ENCODE data around the gene PTPN13. TPM values are rescaled to one million over a fixed set of nuclear protein-coding genes. Genes with fewer than 3 reads are reported as not detected.
A peak's percentile ranks its signal among the peaks of the same experiment; 100 is the strongest.

The PTPN13 gene
- polyA plus RNA-seq, 5 donors, result 74.2 to 150 (median 92.7) TPM

DNA sequence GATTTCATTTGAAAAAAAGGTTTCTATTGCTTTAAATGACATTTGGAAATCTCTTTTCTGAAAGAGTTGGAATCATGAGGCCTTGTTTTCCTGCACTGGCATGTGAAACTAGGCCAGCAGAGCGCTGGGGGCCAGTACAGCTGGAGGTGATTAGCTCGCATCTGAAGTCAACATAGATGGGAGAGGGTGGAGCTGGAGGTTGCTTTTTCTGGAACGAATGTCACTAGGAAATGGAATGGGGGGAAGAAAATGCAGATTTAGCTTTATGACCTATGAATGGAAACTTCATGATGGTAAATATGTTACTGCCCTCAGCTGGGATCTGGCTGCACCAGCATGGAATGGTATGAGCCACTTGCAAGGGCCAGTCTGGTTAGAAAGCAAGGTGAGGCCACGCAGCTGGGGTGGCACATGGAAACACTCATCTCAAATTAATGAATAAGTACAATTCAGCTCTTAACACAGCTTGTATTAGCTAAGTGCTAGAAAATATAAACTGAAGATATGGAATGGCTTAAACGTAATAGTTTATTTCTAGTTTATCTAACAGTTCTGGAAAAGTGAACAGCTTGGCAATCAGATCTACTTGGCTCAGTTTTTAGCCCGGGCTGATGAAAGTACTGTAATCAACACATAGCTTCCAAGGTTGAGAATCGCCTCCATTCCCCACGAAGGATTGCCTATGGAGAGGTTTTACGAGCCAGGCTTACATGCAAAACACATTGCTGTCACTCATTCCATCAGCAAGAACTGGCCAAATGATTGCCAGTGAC lies 222.6 kb downstream of the PTPN13 start:
- peak; percentile 60 to 70 for DNase-seq

- no peak for DNase-seq
These were observed 224.1 kb downstream of the PTPN13 start for GRCh38 chr4:86818211-86818610.

DNA sequence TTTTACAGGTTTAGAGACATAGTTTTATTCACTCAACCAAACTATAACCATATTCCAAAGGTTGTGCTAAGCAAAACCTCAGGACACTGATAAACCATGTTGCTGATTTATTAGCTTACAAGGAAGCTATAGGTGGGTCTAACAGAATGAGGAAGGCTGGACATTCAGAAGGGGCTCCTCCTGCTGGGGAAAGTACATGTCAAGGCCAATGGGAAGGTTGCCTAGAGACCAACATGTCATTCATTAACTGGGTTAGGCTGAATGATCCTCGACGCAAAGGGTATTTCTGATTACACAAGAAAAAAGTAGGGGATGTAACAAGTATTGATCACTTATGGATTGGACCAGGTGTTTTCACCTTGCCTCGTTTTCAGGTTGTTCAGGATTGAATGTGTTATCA lies 224.7 kb downstream of the PTPN13 start:
- no peak for DNase-seq

- no peak for DNase-seq
These were observed 225.4 kb downstream of the PTPN13 start for GRCh38 chr4:86819561-86819960.

DNA sequence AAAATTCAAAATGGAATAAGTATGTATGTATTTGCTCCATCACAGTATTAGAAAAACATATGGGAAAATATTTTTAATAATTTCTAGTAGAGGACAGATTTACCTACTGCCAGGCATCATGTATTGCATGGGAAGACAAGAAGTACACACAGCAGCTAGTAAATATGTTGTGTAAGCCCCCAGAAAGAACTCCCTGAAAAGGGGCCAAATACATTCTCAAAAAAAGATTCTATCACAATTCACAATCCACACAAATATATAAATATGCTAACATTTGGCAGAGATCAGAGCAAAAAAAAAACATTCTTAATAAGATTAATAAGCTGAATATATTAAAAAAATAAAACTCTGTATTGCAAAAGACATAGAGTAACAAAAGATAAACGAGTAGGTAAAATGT lies 227.0 kb downstream of the PTPN13 start:
- no peak for DNase-seq

DNA sequence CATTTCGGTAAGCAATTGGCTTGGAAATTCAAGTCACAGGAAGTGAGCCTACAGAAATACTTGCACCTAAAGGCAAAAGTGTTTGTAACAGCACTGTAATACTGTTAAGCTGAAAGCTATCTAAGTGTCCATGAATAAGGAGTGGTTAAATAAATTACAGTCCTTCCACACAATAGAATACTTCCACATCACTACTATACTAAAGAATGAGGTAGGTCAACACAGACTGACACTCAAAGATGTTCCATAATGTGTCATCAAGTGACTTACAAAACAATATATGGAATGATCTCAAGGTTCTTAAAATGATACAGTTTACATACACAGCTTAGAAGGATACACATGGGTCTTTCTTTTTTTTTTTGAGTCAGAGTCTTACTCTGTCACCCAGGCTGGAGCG lies 228.0 kb downstream of the PTPN13 start:
- no peak for DNase-seq

DNA sequence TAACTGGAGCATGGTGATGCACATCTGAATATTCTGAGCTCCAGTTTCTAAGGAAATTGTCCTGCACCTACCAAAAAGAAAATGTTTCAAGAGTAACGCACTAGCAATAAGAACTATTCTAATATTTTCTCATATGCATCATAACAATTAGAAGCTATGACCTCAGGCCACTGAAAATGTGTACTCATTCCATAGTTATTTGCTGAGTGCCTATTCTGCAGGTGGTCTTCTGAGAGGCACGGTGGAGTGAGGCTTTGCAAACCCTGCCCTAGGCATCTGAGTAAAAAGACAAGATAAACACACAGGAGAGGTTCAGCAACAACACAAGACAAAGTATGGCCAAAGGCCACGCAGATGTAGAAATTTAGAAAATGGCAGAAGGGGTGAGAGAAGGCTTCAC lies 231.4 kb downstream of the PTPN13 start:
- DNase-seq, result no peak

DNA sequence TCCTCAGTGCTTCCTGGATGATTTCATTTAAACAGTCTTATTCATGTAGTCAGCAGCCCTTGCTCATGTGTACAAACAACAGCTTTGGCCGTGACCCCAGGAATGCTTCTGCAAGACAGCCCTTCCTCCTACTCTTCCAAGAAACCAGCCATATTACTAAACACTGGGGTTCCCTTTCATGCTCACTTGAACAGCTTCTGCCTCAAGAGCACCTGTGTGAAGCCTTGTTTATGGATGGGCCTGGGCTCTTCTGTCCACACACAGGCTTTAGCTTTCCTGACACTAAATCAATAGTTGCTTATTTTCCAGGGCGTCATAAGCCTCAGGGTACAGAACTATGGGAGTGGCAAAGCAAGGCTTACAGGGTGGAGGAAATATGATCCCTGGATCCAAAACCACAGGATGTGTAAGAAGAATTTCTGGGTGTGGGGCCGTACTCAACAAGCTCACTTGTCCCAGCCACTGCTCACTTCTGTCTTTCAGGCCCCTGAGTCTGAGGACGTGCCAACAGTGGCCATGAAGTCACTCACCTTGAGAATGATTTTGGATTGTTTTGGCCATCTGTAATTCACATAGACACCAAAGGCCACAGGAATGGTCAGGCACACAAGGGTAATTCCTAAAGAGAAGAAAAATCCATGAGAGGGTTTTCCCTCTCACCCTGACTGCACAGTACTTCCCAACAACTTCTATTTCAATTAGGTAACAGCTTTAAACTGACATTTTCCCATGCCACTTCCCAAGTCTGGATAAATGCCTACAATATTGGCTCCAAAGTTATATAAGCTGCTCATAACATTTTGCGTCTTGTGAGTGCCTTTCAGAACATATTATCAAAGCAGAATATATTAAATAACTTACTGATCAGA lies 237.4 kb downstream of the PTPN13 start:
- no peak for DNase-seq

GRCh38 chr4:86833615-86834014 lies 239.5 kb downstream of the PTPN13 start:
- DNase-seq, result no peak

DNA sequence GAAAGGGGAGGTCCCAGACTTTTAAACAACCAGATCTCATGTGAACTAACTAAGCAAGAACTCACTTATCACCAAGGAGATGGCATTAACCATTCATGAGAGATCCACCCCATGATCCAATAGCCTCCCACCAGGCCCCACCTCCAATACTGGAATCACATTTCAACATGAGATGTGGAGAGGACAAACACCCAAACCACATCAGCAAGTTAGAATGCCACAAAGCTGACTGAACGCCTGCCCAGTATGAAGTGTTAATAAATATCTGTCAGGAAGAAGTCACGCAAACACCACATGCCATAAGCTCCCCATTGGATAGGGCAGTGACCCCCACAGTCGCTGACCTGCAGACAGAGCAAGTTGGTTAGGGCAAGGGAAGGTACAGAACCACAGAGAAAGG lies 240.8 kb downstream of the PTPN13 start:
- no peak for DNase-seq

GRCh38 chr4:86835677-86836076 lies 241.6 kb downstream of the PTPN13 start:
- DNase-seq, result no peak

DNA sequence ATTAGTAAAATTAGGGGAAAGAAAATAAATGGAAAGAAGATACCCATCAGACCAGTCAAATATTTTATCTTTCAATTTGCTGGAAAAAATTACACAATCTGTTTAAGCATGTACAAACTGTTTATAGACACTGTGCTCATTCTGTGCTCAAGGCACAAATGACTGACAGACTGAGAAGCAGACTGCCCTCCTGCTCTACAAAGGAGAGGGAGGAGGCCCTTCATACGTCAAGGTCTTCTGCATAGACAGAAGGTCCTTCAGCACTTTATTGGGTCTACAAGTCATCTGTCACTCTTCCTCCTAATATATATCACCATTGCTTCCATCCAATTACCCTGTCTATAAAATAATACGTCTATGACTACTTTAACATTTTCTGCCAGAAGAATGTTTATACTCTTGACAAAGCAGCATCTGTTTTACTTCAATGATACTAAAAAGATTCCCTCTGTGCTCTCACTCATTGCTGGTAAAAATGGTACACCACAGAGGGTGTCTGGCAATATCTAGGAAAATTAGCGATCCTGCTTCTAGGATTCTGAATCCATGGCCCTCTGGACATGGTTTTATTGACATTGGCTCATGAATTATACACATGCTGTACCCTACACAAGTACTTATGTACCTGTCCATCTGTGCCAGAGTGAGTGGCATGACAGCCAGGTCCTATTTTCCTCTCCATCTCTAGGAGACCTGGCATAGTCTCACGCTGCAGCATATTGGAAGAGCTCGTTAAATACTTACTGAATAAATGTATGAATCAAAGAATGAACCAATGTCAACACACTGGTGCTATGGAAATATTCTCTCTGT lies 243.8 kb downstream of the PTPN13 start:
- DNase-seq, result no peak

GRCh38 chr4:86840858-86841257 lies 246.7 kb downstream of the PTPN13 start:
- DNase-seq, result no peak

DNA sequence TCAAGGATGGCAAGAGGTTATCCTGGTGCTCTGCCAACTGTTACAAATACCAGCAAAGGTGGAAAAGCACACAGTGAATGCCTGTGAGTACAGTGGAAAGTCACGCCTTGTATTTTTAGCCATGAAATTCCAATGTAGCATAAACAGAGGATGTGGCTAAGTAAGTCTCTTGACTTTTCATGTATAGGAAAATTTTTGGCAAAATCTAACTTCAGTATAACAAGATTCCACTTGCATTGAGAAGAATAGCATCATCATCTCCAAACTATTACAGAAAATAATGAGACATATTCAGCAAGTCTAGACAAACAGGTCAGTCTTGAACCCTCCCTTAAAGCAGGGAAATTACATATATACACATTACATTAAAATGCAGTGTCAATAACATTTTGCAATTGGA lies 247.2 kb downstream of the PTPN13 start:
- DNase-seq, result no peak

DNA sequence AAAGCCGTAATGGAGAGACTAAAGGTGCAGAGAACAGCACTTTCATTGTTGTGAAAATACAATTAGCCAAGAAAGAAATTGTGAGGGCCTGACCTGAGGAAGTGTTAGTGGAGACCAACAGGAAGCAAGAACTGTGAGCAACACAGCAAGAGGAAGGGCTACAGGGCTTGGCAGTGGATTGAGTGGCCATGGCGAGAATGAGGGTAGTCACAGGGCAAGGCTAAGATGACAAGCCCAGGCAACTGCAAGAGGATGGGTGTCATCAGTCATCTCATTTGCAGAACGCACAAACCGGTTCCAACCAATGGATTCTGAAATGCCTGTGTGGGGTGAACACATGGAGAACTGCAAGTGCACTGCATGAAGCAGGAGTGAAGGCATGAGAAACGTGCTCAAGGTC lies 251.5 kb downstream of the PTPN13 start:
- DNase-seq, result no peak

GRCh38 chr4:86846921-86847320 lies 252.8 kb downstream of the PTPN13 start:
- DNase-seq, result no peak

DNA sequence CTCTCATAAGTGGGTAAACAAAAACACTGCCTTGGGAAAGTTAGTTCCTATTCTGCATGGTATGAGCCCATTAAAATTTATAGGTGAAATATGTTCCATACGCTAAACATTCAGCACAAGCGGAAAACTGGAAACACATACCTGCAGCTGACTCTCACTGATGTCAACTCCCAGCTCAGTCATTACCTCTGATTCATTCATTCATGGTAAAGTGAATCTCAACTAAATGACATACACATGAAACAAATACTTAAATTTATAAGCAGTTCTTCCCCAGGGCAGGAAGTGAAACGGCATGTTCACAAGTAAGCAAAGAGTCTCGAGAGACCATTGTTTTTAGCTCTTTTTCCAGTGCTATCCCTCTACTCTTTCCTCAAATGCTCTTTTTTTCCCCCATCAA lies 253.5 kb downstream of the PTPN13 start:
- no peak for DNase-seq

- no peak for DNase-seq
These were observed 254.0 kb downstream of the PTPN13 start for GRCh38 chr4:86848136-86848535.

DNA sequence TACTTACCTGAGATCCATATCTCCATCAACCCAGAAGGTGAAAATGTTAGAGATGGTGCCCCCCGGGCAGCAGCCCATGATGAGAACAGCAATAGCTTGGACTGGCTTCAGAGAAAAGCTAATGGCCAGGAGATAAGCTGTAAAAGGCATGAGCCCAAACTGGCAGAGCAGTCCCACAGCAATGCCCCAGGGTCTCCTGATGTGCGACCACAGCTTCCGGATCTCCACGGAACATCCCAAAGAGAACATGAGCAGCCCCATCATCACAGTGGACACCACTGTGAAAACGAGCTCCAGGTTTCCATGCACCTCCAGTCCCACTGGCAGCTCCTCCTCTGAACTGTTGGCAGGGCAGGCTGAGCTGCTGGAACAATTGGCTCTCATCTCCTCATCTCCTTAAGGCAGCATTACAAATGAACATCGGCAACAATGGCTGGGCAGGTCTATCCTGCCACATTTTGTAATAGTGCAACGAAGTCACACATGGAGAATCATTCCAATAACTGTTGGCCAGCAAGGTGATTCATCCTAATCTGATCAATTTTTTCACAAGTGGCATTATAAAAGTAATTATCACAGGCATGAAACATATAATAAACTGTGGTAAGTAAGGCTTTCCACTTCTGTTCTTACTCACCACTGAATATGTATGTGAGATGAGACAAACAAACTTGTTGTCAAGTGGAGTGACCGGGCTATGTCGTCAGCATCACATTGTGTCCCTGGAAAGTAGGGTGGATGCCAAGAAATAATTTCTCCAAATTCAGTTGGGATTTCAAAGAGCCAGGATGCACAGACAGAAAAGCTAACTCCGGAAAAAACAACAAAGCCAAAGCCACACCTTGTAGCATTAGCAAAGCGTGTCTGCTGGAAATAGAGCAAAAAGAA lies 254.9 kb downstream of the PTPN13 start, which contains the start of gene SLC10A6:
TSS of gene SLC10A6 (minus strand) at position 653 of the 888 bp plus-strand sequence. CDS start at position 384, 269 bp downstream.
- no peak for DNase-seq

GRCh38 chr4:86853209-86853608 lies 259.1 kb downstream of the PTPN13 start:
- DNase-seq, result no peak

DNA sequence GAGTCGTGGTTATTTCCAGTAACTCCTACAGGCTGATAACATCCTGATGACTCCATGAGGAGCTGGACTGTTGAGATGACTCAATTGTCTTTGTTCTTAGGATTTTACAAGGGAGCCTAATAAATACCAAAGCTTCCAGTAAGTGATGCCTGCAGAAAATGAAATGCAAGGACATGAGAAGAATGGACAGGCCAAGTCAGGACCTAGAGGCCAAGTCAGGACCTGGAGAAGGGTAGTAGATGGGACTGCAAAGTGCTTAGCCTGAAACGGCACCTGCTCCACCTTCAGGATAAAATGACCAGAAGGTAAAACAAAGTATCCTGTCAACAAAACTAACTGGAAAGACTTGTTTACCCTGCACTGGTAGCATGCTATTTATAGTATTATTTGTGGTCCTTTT lies 261.5 kb downstream of the PTPN13 start:
- no peak for DNase-seq
